Central memory CD4-positive, alpha-beta T cell (primary cell): Measurements from ENCODE around the gene LIPF.
"Not testable (repeated sequence)": the region's sequence is repeated elsewhere in the genome, so short reads cannot be mapped to it uniquely, and the experiment has no call there.

Source experiments
- DNase-seq: peaks from one replicate; pipeline ENCODE4 v3.0.0; 2022

The LIPF gene

DNA sequence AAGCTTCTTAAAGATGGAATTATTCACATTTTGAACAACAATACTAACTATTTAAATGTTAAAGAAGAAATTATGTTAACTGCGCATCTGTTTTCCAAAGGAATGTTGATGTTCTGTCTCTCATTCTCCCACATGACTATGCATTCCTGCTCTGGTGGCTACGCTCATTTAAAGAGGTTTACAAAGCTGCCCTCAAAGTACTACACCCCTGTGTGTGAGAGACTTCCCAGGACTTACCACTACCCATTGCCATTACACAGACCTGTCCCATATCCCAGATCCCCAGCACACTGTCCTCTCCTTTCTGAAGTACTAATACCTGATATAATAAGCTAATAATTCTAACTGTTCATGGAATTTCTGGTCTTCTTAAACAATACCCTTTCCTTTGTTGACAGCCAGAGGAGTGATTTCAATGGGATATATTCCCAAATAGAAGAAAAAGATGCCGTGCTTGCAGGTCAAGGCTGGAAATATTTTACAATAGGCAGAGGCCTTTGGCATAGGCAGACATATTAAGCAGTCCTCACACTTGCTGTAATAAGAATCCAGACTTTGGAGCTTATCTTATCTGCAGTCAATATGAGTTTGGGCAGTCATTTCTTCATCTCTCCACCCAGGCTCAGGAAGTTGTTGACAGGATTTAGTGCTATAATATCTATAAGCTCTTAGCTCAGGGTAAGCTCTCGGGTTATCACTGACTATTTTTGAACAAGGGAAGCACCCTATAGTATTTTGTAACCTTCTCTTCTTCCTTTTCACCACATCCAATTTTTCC lies 12.2 kb downstream of the LIPF start:
- no peak for DNase-seq

DNA sequence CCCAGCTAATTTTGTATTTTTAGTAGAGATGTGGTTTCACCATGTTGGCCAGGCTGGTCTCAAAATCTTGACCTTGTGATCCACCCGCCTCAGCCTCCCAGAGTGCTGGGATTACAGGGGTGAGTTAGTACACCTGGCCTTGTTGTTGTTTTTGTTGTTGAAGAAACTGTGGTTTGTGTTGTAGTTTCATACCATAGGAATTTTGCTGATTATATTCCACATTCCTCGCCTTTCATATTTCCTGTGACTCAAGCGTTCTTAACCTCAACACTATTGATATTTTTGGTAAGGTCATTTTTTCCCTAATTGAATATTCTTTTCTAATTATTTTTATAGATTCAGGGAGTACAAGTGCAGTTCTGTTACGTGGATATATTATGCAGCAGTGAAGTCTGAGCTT lies 16.7 kb downstream of the LIPF start:
- no peak for DNase-seq

DNA sequence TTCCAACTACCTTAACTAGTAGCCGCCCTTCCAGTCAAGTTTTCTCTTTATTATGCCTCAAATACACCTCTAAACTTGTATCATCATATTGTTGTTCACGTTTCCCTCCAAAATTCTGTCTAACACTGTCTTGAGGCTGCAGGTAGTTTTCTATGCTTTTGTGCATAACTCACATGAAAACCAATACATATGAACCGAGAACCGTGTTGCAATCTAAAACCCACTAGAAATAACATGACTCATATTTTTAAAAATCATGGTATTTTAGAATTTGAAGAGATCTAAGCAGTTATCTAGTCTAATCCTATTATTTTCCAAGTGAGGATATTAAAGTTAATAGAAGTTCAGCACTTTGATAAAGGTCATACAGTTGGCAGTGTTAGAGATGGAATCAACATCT lies 18.2 kb downstream of the LIPF start:
- DNase-seq = no peak

DNA sequence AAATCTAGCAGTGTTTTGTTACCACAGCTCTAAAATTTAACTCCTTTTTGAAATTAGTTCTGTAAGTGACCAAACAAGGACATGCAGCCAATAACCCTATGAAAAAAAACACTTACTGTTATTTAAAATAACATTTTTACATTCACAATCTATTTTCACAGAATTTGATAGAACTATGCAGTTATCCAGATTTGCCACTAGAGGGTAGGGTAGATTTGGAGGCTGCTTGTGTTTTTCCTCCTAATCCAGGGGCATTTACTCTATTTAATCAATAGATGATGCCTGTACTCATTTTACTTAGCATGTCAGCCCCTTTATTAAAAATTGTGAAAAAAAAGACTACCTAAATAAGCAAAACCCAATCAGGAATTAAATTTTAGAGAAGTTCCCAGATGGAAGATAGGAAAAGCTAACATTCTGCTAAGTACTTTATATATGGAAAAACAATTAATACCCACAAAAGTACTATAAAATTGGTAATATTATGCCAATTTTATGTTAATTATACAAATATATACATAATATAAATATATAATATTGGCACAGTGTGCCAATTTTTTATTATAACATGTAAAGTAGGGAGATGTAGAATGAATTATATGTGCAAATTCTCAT lies 23.7 kb downstream of the LIPF start:
- peak; percentile 16 for DNase-seq

DNA sequence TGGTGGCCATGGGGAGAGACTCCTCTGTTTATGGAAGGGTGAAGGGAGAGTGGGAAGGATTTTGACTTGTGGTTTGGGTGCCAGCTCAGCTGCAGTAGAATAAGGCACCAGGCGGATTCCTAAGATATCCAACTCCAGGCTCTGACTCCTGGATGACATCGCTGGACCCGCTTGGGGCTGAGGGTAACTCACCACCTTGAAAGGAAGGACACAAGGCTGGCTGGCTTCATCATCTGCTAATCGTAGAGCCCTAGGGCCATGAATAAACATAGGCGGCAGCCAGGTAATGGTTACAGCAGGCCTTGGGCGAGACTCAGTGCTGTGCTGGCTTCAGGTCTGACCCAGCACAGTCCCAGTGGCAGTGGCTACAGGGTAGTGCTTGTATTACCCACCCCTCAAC lies 25.1 kb downstream of the LIPF start:
- no peak for DNase-seq

DNA sequence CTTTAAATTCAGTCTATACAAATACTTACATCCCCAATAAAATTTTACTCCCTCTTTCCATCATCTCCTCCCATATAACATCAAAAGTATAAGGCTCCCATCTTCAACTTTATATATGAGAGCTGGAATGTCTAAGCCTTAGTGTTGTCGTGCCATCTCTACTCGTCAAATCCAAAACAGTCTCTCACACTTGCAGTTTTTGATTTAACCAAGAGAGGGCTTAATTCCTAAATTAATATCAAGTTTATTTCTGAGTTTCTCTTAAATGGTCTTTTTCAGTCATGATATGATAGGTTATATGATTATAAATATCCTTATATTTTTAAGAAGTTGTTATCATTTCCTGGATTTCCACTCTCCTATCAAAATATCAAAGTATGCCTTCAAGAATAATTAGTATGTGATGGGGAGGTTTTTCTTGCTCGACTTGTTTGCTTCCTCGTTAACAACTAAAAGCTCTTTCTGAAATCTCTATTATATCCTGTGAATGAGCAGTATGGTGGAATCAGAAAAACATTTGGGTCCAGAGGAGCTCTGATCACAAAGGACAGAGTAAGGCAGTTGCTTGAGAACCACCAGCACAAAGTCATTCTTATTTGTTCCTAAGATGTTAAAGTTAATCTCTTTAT lies 29.3 kb downstream of the LIPF start:
- no peak for DNase-seq

DNA sequence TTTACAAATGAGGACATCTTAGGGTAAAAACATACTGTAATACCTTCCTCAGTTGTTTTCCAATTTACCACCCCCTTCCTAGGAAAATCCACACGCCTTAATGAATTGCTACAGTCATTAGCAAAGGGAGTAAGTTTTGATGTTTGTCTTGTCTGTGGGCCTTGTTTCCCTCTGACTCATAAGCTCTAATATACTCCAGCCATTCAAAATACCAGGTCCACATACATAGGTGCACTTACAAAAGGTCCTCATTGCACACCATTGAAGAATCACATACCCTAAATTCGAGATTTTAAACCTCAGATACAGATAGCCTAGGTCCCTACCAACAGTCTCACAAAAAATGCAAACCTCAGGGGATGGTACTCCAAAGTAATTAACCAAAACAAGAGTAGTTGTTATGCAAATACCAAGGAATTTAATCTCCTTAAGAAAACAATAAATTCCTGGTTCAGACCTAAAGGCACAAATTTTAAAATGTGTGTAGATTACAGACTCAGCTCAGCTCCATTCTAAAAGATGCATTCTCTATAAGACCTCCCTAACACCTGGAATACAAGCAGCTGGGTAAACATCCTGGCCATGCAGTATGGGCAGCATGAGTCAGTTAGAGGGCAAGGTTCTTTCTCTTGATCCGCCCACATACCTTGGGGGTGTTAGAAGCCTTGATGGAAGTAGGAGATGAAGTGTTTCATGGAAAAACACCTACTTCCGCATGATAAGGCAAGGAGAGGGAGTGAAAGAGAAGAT lies 38.8 kb downstream of the LIPF start:
- no peak for DNase-seq

DNA sequence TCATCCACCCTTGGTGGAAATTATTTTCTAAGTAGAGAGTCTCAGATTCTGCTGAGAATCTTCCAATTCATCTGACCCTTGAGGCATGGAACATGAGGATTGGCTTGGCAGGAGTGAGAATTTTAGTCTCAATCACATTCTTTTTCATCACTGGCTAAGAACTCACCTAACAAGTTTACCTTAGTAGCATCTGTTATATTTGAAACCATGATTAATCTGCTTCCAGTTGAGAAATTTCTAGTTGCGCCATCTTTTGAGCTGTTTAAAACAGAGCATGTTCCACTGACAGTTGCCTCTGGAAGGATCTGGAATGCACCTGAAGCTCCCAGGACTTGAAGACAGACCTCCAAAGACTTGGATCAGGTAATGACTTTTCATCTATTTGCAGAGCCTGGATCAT lies 41.7 kb downstream of the LIPF start, which contains the start of gene LIPK:
Gene LIPK (plus strand): TSS at position 292 of the 400 bp plus-strand sequence. CDS start 18,295 bp downstream, outside the sequence.
- no peak for DNase-seq

DNA sequence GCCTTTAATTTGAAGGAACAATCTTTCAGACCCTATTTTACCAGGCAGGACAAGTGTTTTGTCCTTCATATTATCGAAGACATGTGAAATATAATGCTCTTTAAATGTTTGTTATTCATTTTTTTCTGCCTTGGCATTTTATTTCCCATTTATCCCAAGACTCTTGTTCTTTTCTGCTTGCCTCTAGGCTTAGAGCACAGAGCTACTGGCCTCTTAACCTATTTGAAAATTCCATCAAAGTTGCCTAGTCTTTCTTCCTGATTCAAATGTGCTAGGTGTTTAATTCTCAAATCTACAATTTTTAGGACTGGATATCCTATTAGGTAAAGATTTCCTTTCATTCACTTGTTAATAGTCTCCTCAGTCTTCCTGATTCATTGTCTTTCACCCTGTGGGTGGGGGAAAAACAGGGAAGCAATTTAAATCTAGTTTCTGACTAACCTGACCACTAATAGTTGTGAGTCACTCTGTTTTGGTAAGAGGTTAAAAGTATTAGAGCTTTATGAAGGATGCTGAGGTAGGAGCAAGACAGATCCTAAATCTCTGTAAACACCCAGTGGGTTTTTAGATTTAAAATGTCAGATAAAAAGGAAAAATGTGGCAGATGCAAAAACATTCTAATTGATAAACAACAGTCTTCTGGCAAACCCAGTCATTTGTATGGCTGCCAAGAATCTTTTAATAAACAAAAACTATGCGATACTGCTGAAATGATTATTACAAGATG lies 43.4 kb downstream of the LIPF start:
- DNase-seq = no peak

DNA sequence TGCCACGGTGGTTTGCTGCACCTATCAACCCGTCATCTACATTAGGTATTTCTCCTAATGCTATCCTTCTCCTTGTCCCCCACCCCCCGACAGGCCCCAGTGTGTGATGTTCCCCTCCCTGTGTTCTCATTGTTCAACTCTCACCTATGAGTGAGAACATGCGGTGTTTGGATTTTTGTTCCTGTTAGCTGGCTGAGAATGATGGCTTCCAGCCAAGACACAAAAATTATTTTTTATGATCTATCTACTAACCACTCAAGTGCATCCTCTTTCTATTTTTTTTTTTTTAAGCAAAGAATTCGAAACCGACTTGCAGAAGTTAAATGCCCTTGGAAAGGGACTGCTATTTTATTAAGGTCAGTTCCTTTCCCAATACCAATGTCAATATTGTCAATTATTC lies 45.1 kb downstream of the LIPF start:
- DNase-seq = not testable (repeated sequence)

DNA sequence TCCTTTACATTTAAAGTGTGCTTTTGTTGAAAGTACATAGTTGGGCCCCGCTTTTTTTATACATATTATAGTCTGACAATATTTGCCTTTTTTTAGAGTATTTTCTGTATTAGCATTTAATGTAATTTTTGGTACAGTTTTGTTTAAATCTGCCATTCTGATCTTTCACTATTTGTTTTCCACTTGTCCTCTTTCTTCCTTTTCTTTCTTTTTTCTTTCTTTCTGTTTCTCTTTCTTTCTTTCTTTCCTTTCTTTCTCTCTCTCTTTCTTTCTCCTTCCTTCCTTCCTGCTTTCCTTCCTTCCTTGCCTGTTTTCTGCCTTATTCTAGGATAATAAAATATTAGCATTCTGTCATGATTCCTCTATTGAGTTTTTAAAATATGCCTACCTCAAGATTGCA lies 51.3 kb downstream of the LIPF start:
- DNase-seq = no peak

DNA sequence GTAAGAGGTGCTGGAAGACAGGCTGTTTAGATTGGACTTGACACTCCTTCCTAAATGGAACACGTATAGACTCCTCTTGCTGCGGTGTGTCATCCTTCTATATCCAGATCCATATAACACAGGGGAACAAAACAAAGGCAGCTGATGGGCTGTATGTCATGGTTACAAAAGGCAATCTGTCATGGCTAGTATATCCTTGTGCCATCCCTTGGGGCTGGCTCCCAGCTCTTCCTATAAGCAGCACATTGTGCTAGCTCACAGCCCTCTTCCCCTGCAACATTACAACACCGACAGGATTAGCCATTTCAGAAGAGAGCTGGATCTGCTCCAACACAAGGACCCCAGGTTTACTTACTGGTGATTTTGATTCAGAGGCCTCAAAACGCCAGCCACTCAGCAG lies 57.1 kb downstream of the LIPF start:
- no peak for DNase-seq

DNA sequence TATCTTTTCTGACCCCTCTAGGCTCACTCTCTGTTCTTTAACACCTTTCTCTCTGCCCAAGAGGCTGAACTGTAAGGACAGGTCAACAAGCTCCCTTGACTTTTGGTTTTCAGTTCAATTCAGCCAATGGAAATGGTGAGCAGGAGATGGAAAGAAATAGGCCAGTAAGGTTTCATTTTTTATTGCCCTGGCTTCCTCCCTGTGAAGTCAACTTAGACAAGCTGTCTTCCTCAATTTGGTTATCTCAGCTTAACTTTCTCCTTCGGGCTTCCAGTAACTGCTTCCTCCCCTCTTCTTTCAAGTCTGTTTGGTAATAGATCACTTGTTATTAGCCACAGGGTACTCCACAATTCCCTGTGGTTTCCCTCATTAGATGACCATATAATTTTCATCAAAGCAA lies 61.6 kb downstream of the LIPF start:
- no peak for DNase-seq

DNA sequence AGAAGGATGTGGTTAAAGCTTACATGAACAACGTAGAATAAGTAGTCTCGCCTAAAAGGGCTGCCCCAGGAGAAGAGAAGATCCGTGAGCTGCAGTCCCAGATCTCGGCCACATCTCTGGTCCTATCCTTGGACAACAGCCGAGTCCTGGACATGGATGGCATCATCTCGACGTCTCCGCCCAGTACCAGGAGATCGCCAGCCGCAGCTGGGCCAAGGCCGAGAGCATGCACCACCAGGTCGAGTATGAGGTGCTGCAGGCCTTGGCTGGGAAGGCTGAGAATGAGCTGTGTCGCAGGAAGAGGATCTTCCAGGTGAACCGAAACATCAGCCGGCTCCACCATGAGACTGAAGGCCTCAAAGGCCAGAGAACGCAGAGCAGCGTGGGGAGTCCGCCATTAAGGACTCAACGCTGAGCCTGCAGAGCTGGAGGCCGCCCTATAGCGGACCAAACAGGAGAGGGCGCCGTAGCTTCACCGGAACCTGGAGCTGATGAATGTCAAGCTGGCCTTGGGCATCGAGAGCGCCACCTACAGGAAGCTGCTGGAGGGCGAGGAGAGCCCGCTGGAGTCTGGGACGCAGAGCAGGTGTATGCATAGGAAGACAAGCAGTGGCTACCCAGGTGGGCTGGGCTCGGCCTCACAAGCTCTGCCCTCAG lies 64.0 kb downstream of the LIPF start:
- no peak for DNase-seq
